HEK293T (cell line): Measurements from ENCODE around the gene METTL25B.

ENCODE experiments used
- CTCF ChIA-PET: fragments of 350-600 bp; formaldehyde crosslinking; extraction: SDS; loops from one replicate; lab custom pipeline; 2021; ENCODE audit warnings: antibody characterized with exemption, inconsistent platforms; lab: Yijun Ruan, JAX
- POLR2A ChIA-PET: fragments of 350-600 bp; formaldehyde crosslinking; extraction: SDS; loops from one replicate; lab custom pipeline; 2020; ENCODE audit warnings: antibody characterized with exemption, inconsistent platforms; lab: Yijun Ruan, JAX
- DNase-seq: peaks from one replicate; pipeline ENCODE4 v3.0.0; 2012; ENCODE audit warnings: mixed read lengths; ENCODE audit errors: extremely low spot score
- ARNT ChIP-seq: fragments of 450-650 bp; IDR thresholded peaks from 2 replicates; pipeline ENCODE4 v1.6.1; 2017; ENCODE audit warnings: mild to moderate bottlenecking
- BHLHE40 ChIP-seq: fragments of 450-650 bp; IDR thresholded peaks from 2 replicates; pipeline ENCODE4 v1.6.1; 2016; ENCODE audit warnings: mild to moderate bottlenecking, moderate library complexity, borderline replicate concordance
- CTBP1 ChIP-seq: fragments of 450-650 bp; IDR thresholded peaks from 2 replicates; pipeline ENCODE4 v1.6.1; 2016; ENCODE audit warnings: borderline replicate concordance
- ELF4 ChIP-seq: fragments of 450-650 bp; IDR thresholded peaks from 2 replicates; pipeline ENCODE4 v1.6.1; 2017; ENCODE audit warnings: antibody characterized with exemption
- FOXA1 ChIP-seq: fragments of 450-650 bp; IDR thresholded peaks from 2 replicates; pipeline ENCODE4 v1.6.1; 2016; ENCODE audit warnings: mild to moderate bottlenecking
- FOXK2 ChIP-seq: fragments of 450-650 bp; IDR thresholded peaks from 2 replicates; pipeline ENCODE4 v1.6.1; 2016; ENCODE audit warnings: mild to moderate bottlenecking
- FOXM1 ChIP-seq: fragments of 450-650 bp; IDR thresholded peaks from 2 replicates; pipeline ENCODE4 v1.6.1; 2017; ENCODE audit warnings: mild to moderate bottlenecking, borderline replicate concordance
- HDGF ChIP-seq: fragments of 450-650 bp; IDR thresholded peaks from 2 replicates; pipeline ENCODE4 v1.6.1; 2017; ENCODE audit warnings: antibody characterized with exemption, borderline replicate concordance
- L3MBTL2 ChIP-seq: fragments of 450-650 bp; conservative IDR thresholded peaks from 2 replicates; pipeline ENCODE4 v1.6.1; 2016; ENCODE audit warnings: mild to moderate bottlenecking
- LEF1 ChIP-seq: fragments of 450-650 bp; IDR thresholded peaks from 2 replicates; pipeline ENCODE4 v1.6.1; 2017; ENCODE audit warnings: mild to moderate bottlenecking, borderline replicate concordance
- NFRKB ChIP-seq: fragments of 450-650 bp; IDR thresholded peaks from 2 replicates; pipeline ENCODE4 v1.6.1; 2016; ENCODE audit warnings: mild to moderate bottlenecking, moderate library complexity
- SP1 ChIP-seq: fragments of 450-650 bp; IDR thresholded peaks from 2 replicates; pipeline ENCODE4 v1.6.1; 2017
- SUZ12 ChIP-seq: fragments of 450-650 bp; IDR thresholded peaks from 2 replicates; pipeline ENCODE4 v1.6.1; 2016; ENCODE audit warnings: mild to moderate bottlenecking
- TARDBP ChIP-seq: fragments of 450-650 bp; IDR thresholded peaks from 2 replicates; pipeline ENCODE4 v1.6.1; 2016
- ZNF384 ChIP-seq: fragments of 450-650 bp; IDR thresholded peaks from 2 replicates; pipeline ENCODE4 v1.6.1; 2016
- TF ChIP-seq, protein P1 (sequence below): fragments of 450-650 bp; IDR thresholded peaks from 2 replicates; pipeline ENCODE4 v1.6.1; 2016

Gene METTL25B

DNA sequence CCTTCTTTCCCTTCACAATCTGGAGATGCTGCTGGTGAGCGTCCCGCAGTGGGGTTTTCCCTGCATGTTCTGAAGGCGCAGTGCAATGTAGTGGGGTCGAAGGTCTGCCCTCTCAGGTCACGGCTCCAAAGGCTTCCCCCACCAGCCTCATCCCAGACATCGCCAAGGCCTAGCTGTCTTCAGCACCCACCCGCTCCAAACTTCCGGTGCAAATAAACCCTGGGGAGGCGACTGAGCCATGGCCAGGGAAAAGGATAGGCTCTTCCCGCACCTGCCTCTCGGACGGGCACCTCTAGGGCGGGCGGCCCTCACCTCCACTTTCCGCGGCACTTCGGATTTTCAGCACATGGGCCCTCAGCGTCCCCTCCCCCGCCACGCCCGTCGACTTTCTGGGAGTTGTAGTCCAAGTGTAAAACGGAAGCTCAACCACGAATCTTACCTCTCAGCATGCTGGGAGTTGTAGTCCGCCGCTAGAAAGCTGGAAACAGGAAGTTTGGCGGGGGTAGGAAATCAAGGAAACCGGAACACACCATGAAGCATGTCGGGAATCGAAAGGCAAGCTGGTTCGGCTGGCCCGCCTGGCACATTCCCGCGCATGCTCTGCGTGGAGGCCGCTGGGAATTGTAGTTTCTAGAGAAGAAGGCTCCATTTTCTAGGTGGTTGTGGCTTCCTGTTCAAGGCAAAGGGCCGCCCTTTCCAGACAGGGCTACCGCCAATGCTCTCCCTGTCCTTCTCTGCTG is 12.6 kb downstream of the METTL25B start, which contains the start of gene MRPL24:
MRPL24 (minus strand) TSS at position 348 of the 740 bp plus-strand sequence. CDS start 2,384 bp downstream, outside the sequence.
- peak; percentile 98 for DNase-seq
- CTCF ChIA-PET, result interaction anchor here (0.6 to 2.2 kb wide), 6 partner anchors 15 to 121 kb away, joined by 3 to 12 read pairs (median 4); no protein-coding TSS in a partner anchor
- POLR2A ChIA-PET, result interaction anchor here (0.6 to 3.9 kb wide), 19 partner anchors 10 to 160 kb away, joined by 3 to 123 read pairs (median 4); partner anchors contain the start of genes CRABP2, HDGF, ISG20L2 and METTL25B
- TF ChIP-seq ELF4 (peak; percentile 99), ARNT (no peak), FOXM1 (no peak), TARDBP (no peak), BHLHE40 (no peak), FOXA1 (no peak), SP1 (no peak), LEF1 (no peak), NFRKB (no peak), L3MBTL2 (peak; percentile 98), FOXK2 (no peak), CTBP1 (no peak), HDGF (no peak), SUZ12 (no peak; the same call in 1 of the 2 replicates), ZNF384 (no peak)
- TF ChIP-seq, protein P1, sequence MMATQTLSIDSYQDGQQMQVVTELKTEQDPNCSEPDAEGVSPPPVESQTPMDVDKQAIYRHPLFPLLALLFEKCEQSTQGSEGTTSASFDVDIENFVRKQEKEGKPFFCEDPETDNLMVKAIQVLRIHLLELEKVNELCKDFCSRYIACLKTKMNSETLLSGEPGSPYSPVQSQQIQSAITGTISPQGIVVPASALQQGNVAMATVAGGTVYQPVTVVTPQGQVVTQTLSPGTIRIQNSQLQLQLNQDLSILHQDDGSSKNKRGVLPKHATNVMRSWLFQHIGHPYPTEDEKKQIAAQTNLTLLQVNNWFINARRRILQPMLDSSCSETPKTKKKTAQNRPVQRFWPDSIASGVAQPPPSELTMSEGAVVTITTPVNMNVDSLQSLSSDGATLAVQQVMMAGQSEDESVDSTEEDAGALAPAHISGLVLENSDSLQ, result peak; percentile 37; the same call in 1 of the 2 replicates

DNA sequence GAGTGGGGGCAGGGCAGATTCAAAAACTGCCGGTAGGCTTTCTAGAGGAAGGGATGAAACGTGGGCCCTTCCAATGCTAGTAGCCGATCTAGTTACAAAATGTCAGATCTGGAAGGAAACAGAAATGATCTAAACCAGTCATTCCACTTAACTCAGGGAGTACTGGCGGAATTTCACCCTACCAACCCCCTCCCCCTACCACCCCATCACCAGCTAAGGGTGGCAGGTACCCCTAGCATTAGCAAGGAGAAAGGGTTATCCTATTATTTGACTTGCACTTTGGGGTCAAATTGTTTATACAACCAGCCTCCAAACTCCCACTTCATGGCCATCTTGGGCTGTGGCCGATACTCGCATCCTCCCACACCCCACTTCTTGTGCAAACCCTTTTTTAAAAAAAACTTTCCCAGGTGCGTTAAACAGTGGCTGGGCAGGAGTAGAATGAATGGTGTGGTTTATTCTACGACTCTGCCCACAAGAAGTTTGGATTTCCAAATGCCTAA is 13.3 kb downstream of the METTL25B start:
- no peak for DNase-seq
- ChIA-PET POLR2A (interaction anchor here (0.6 to 3.9 kb wide), 20 partner anchors 10 to 160 kb away, joined by 3 to 123 read pairs (median 4); partner anchors contain the start of genes CRABP2, HDGF, ISG20L2 and METTL25B), CTCF (interaction anchor here (0.6 to 2.2 kb wide), 7 partner anchors 15 to 121 kb away, joined by 3 to 12 read pairs (median 5); no protein-coding TSS in a partner anchor)
- TF ChIP-seq SP1, result no peak
- TF ChIP-seq, protein P1, result no peak
- TF ChIP-seq CTBP1, result no peak
- no peak for TF ChIP-seq TARDBP
- no peak for TF ChIP-seq ARNT
- TF ChIP-seq HDGF, result no peak
- no peak for TF ChIP-seq ZNF384
- TF ChIP-seq FOXA1, result no peak
- no peak for TF ChIP-seq FOXM1
- TF ChIP-seq ELF4, result no peak
- TF ChIP-seq LEF1, result no peak
- no peak for TF ChIP-seq L3MBTL2
- no peak for TF ChIP-seq FOXK2
- TF ChIP-seq BHLHE40, result no peak
- TF ChIP-seq NFRKB, result no peak
- no peak for TF ChIP-seq SUZ12

DNA sequence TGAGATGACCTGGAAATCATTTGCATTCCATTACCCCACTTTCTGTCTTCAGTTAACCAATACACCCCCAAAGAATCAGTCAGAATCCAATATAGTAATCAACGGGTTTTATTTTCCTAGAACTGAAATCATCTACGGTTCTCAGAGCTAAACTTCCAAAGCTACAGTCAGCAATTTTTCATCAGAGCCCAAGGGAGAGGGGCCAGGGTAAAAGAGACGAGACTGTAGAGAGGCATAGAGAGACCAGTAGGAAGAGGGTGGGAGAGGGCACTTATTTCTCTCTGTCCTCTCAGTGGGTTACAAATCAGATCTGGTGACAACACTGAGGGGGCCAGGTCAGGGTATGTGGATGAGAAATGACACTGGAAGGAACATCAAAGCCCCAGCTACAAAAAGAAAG is 13.7 kb downstream of the METTL25B start:
- DNase-seq, result no peak

DNA sequence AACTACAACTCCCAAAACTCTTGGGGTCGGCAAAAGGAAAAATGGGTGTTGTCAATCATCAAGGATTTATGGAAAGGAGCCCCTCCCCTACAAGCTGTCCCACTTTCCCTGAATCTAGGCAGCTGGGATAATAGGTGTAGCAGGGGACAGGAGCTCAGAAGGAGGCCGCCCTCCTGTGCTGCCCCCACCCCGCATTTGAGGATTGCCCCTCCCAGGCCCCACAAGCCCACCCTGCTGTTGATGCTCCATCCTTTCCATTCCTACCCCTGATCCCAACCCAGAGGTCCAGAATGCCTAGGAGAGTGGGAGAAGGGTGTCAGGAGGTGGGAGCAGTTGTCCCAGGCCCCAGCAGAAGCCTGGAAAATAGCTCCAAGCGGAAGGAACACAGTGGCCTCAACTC is 14.5 kb downstream of the METTL25B start:
- DNase-seq, result no peak
- TF ChIP-seq LEF1, result no peak
- TF ChIP-seq TARDBP, result no peak
- TF ChIP-seq CTBP1, result no peak
- TF ChIP-seq FOXM1, result no peak
- TF ChIP-seq L3MBTL2, result no peak
- no peak for TF ChIP-seq ELF4
- TF ChIP-seq SUZ12, result no peak
- no peak for TF ChIP-seq FOXK2
- no peak for TF ChIP-seq BHLHE40
- no peak for TF ChIP-seq ZNF384
- TF ChIP-seq, protein P1, result no peak
- TF ChIP-seq HDGF, result no peak
- TF ChIP-seq ARNT, result no peak
- TF ChIP-seq SP1, result no peak
- TF ChIP-seq NFRKB, result no peak
- ChIA-PET POLR2A (interaction anchor here (0.8 to 3.2 kb wide), 3 partner anchors 9 to 15 kb away, joined by 3 to 60 read pairs (median 8); partner anchors contain the start of genes HDGF, ISG20L2 and METTL25B), CTCF (interaction anchor here (1.0 kb wide), 1 partner anchor 53 kb away, joined by 5 read pairs; no protein-coding TSS in a partner anchor)

More for the DNA sequence above, 13.7 kb downstream of the METTL25B start:
- CTCF ChIA-PET, result interaction anchor here (1.0 to 1.2 kb wide), 2 partner anchors 52 to 120 kb away, joined by 5 read pairs; no protein-coding TSS in a partner anchor
- no peak for TF ChIP-seq BHLHE40
- no peak for TF ChIP-seq FOXK2
- no peak for TF ChIP-seq ZNF384
- TF ChIP-seq, protein P1, result no peak
- POLR2A ChIA-PET, result interaction anchor here (0.6 to 3.9 kb wide), 5 partner anchors 9 to 26 kb away, joined by 3 to 123 read pairs (median 8); partner anchors contain the start of genes HDGF, ISG20L2, METTL25B and PRCC
